Kidney (tissue), 14 donors: ENCODE measurements around the gene C9orf50. TPM values are rescaled to one million over a fixed set of nuclear protein-coding genes. Genes with fewer than 3 reads are reported as not detected.

Source experiments
- DNase-seq, 5 donors: peaks; one replicate each; pipeline ENCODE4 v3.0.0-alpha.2; 2013 to 2020
- FAIRE-seq: peaks from 2 replicates; lab custom pipeline; 2012; peaks lifted over from hg19 to GRCh38; lab: Jason Lieb, UNC
- H3K27ac ChIP-seq, 2 donors: one replicate each; pipeline ENCODE4 v1.7.0; 2013; ENCODE audit warnings: low read depth in 2 of 2, low read length in 2 of 2, inconsistent platforms in 1 of 2
- H3K27me3 ChIP-seq: one replicate; pipeline ENCODE4 v1.7.1; 2013; ENCODE audit warnings: low read length, inconsistent platforms; ENCODE audit not compliant: control insufficient read depth, insufficient read depth
- H3K36me3 ChIP-seq, 3 donors: one replicate each; pipeline versions ENCODE4 v1.7.0 to v1.7.1; 2013; ENCODE audit warnings: low read length in 3 of 3, control low read depth in 1 of 3, inconsistent platforms in 1 of 3; ENCODE audit not compliant: insufficient read depth in 3 of 3, control insufficient read depth in 2 of 3
- H3K4me1 ChIP-seq, 3 donors: one replicate each; pipeline versions ENCODE4 v1.7.0 to v1.7.1; 2013; ENCODE audit warnings: low read length in 3 of 3, inconsistent platforms in 1 of 3, low read depth in 1 of 3; ENCODE audit not compliant: control insufficient read depth in 2 of 3, insufficient read depth in 2 of 3
- H3K4me3 ChIP-seq, 3 donors: one replicate each; pipeline versions ENCODE4 v1.7.0 to v1.8.1; 2013; ENCODE audit warnings: low read length in 3 of 3, control low read depth in 1 of 3, inconsistent platforms in 1 of 3
- H3K9ac ChIP-seq, 3 donors: one replicate each; pipeline versions ENCODE4 v1.7.0 to v1.7.1; 2013; ENCODE audit warnings: low read length in 3 of 3, control low read depth in 1 of 3, inconsistent platforms in 1 of 3
- H3K9me3 ChIP-seq, 3 donors: one replicate each; pipeline versions ENCODE4 v1.7.0 to v1.7.1; 2013; ENCODE audit warnings: low read length in 3 of 3, control low read depth in 1 of 3, inconsistent platforms in 1 of 3; ENCODE audit not compliant: control insufficient read depth in 2 of 3, insufficient read depth in 1 of 3
- intact Hi-C: fragments of 100-400 bp; cut with DNase I; formaldehyde crosslinking; loops from one replicate; pipeline ENCODE4 v1.11.1; 2022
- polyA plus RNA-seq: library from polyadenylated mRNA; stranded (reverse); fragments of 350-450 nt; fragmentation: Illumina TruSeq; extraction: RNeasy Lipid Tissue Mini Kit (QIAGEN cat#74804); gene quantifications from one replicate; pipeline ENCODE4 v1.2.3, GENCODE V29; 2014; ENCODE audit warnings: low read depth, low replicate concordance; ENCODE audit not compliant: insufficient read depth
- total RNA-seq: library from RNA; stranded (reverse); fragmentation: NEBNext Ultra II Directional; extraction: Animal tissue kit (Norgen Biotek cat#: 25700); gene quantifications from one replicate; pipeline ENCODE4 v1.2.1, GENCODE V29; 2021
- TF ChIP-seq, protein P1 (sequence below): IDR thresholded peaks from 3 replicates; pipeline ENCODE4 v1.5.1; 2012; ENCODE audit warnings: mild to moderate bottlenecking, moderate library complexity, borderline replicate concordance; ENCODE audit not compliant: insufficient read depth; ENCODE audit errors: extremely low read depth
- donor health status: control.
- donor health status: control.
- donor health status: control.
- donor health status: control.
- donor health status: control.
- donor health status: DM: yes; HTN: yes; CAD: no.
- donor health status: Normal renal cell carcinoma (clear cell type).

C9orf50 gene
- total and polyA plus RNA-seq, 2 donors from 2014 or later = 1.1 to 2.8 TPM

GRCh38 chr9:129602598-129603415 is 18.1 kb downstream of the C9orf50 start:
- intact Hi-C loops = loop anchor here (10.0 kb wide), 1 partner anchor 108 kb away; no protein-coding TSS in a partner anchor
- Histone ChIP-seq H3K27ac (no peak overlapping the region), H3K4me1 (peaks cover 6 to 21% (median 12%) of the 10 kb centered on the region in 3 donors), H3K9me3 (no peaks in the 10 kb centered on the region), H3K9ac (no peak overlapping the region), H3K4me3 (no peak overlapping the region), H3K36me3 (no peaks in the 10 kb centered on the region), H3K27me3 (no peaks in the 10 kb centered on the region)
- TF ChIP-seq, protein P1, sequence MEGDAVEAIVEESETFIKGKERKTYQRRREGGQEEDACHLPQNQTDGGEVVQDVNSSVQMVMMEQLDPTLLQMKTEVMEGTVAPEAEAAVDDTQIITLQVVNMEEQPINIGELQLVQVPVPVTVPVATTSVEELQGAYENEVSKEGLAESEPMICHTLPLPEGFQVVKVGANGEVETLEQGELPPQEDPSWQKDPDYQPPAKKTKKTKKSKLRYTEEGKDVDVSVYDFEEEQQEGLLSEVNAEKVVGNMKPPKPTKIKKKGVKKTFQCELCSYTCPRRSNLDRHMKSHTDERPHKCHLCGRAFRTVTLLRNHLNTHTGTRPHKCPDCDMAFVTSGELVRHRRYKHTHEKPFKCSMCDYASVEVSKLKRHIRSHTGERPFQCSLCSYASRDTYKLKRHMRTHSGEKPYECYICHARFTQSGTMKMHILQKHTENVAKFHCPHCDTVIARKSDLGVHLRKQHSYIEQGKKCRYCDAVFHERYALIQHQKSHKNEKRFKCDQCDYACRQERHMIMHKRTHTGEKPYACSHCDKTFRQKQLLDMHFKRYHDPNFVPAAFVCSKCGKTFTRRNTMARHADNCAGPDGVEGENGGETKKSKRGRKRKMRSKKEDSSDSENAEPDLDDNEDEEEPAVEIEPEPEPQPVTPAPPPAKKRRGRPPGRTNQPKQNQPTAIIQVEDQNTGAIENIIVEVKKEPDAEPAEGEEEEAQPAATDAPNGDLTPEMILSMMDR = no peak
- DNase-seq = peak in 3 of 5 donors; percentile 77 to 80 (median 79)
- no peak for FAIRE-seq

DNA sequence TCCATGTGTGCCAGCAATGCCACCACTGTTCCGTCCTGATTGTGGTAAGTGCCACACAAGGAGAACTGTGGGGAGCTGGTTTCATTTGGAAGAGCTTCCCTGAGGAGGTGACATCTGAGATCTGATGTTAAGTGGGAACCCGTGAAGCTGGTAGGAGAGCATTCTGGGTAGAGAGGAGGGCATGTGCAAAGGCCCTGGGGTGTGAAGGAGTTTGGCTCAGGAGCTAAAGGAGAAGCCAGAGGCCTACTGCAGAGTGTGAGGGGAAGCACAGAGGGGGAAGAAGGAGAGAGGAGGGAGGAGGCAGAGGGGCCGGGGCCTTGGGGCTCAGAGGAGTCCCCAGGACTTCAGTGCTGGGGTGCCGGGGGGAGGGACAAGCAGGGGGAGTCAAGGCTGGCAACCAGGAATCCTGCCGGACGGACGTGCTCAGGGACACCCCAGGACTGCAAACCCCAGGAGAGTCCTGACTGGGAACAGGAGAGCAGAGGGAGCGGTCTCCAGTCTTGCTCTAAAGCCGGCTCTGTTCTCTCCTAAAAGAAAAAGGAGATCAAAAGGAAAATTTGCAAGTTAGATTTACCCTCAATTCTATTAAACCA is 19.7 kb downstream of the C9orf50 start:
- Histone ChIP-seq H3K9ac (no peak overlapping the region), H3K27me3 (no peaks in the 10 kb centered on the region), H3K9me3 (no peaks in the 10 kb centered on the region), H3K4me3 (no peak overlapping the region), H3K36me3 (no peaks in the 10 kb centered on the region), H3K4me1 (peaks cover 3 to 14% (median 6%) of the 10 kb centered on the region in 3 donors), H3K27ac (no peak overlapping the region)
- TF ChIP-seq, protein P1 = no peak
- FAIRE-seq (no peak), DNase-seq (peak in 1 of 5 donors; percentile 61)
- intact Hi-C loops = loop anchor here (10.0 kb wide), 1 partner anchor 106 kb away; no protein-coding TSS in a partner anchor

DNA sequence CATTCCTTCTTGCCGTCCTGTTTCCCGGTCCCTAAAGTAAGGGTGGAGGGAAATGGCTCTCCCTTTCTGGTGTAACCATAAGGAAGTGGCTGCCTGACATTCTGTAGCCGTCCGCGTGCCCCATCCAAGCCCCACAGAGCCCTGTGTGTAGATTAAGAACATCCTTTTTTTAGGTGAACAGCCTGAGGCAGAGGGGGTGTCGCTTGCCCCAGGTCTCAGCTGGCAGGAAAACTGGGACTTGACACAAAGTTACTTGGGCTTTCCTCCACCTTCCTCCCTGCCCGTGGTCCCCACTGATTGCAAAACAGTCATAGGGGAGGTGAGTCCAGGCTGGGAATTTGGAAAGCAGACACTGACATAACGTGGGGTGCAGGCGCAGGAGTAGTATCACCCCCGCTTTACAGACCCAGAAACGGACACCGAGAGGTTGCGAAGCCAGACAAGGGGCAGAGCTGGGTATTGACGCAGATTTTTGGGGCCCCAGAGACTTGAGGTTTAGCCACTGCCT is 22.8 kb downstream of the C9orf50 start:
- H3K27ac ChIP-seq = peak overlapping the region; percentile 16 to 67
- FAIRE-seq (no peak), DNase-seq (peak in 1 of 5 donors; percentile 45)
- H3K9ac ChIP-seq = peak overlapping the region in 1 of 3 donors; percentile 40
- TF ChIP-seq, protein P1 = no peak
- H3K4me3 ChIP-seq = peak overlapping the region in 1 of 3 donors; percentile 35
- intact Hi-C loops = no loop called here
- H3K4me1 ChIP-seq = peaks cover 0 to 12% (median 4%) of the 10 kb centered on the region in 3 donors
- H3K9me3 ChIP-seq = no peaks in the 10 kb centered on the region
- no peaks in the 10 kb centered on the region for H3K36me3 ChIP-seq
- no peaks in the 10 kb centered on the region for H3K27me3 ChIP-seq
